OCI-LY1 (cell line): ENCODE measurements around the gene CLK3.
A peak's percentile ranks its signal among the peaks of the same experiment; 100 is the strongest.

Experiments
- H2AFZ ChIP-seq: fragments of 200-600 bp; sonication (generic), shearing (Covaris generic); 2 replicates; pipeline ENCODE4 v1.6.0; 2014; ENCODE audit warnings: antibody characterized with exemption, mild to moderate bottlenecking, low read length
- H3F3A ChIP-seq: fragments of 200-600 bp; sonication (generic), shearing (Covaris generic); 2 replicates; pipeline ENCODE4 v1.6.0; 2014; ENCODE audit warnings: mild to moderate bottlenecking, antibody characterized with exemption, low read length, moderate library complexity; ENCODE audit not compliant: insufficient read depth
- H3K27ac ChIP-seq: fragments of 200-600 bp; sonication (generic); 2 replicates; pipeline ENCODE4 v1.5.1; 2014; ENCODE audit warnings: low read length, mixed run types, mild to moderate bottlenecking, low read depth; ENCODE audit not compliant: poor library complexity, severe bottlenecking
- H3K27me3 ChIP-seq: fragments of 200-600 bp; sonication (generic); 2 replicates; pipeline ENCODE4 v1.6.0; 2014; ENCODE audit warnings: antibody characterized with exemption, mild to moderate bottlenecking, low read length, moderate library complexity; ENCODE audit not compliant: insufficient read depth
- H3K36me3 ChIP-seq: fragments of 200-600 bp; sonication (generic); 2 replicates; pipeline ENCODE4 v1.6.1; 2014; ENCODE audit warnings: mild to moderate bottlenecking, antibody characterized with exemption, low read length, moderate library complexity, mixed read lengths; ENCODE audit not compliant: insufficient read depth
- H3K4me1 ChIP-seq: fragments of 200-600 bp; sonication (generic); 2 replicates; pipeline ENCODE4 v1.5.1; 2014; ENCODE audit warnings: mild to moderate bottlenecking, low read length, moderate library complexity; ENCODE audit not compliant: insufficient read depth, severe bottlenecking
- H3K4me2 ChIP-seq: fragments of 200-600 bp; sonication (generic), shearing (Covaris generic); 2 replicates; pipeline ENCODE4 v1.6.1; 2014; ENCODE audit warnings: low read length
- H3K4me3 ChIP-seq: fragments of 200-600 bp; sonication (generic); 2 replicates; pipeline ENCODE4 v1.5.1; 2014; ENCODE audit warnings: low read length, low read depth, mild to moderate bottlenecking, mixed read lengths; ENCODE audit not compliant: poor library complexity, severe bottlenecking
- H3K79me2 ChIP-seq: fragments of 200-600 bp; shearing (Covaris generic); 2 replicates; pipeline ENCODE4 v1.6.1; 2016; ENCODE audit warnings: mixed run types, low read length, mixed read lengths; ENCODE audit not compliant: insufficient read depth
- H3K9ac ChIP-seq: fragments of 200-600 bp; sonication (generic), shearing (Covaris generic); 2 replicates; pipeline ENCODE4 v1.6.1; 2014; ENCODE audit warnings: mild to moderate bottlenecking, low read length, mixed read lengths
- H3K9me2 ChIP-seq: fragments of 200-600 bp; sonication (generic), shearing (Covaris generic); 2 replicates; pipeline ENCODE4 v1.6.1; 2014; ENCODE audit warnings: low read depth, mild to moderate bottlenecking, low read length, mixed read lengths
- H3K9me3 ChIP-seq: fragments of 200-600 bp; shearing (Covaris generic); 2 replicates; pipeline ENCODE4 v1.6.1; 2014; ENCODE audit warnings: low read length, mixed read lengths
- H4K20me1 ChIP-seq: fragments of 200-600 bp; sonication (generic), shearing (Covaris generic); 2 replicates; pipeline ENCODE4 v1.6.0; 2016; ENCODE audit warnings: mild to moderate bottlenecking, low read length; ENCODE audit not compliant: insufficient read depth
- EZH2 ChIP-seq: fragments of 200-600 bp; sonication (generic), shearing (Covaris generic); IDR thresholded peaks from 2 replicates; pipeline ENCODE4 v1.8.0; 2017; ENCODE audit warnings: borderline replicate concordance, mixed run types, mild to moderate bottlenecking, antibody characterized with exemption, low read length, moderate library complexity, mixed read lengths
- TF ChIP-seq, protein P1 (sequence below): fragments of 200-600 bp; sonication (generic), shearing (Covaris generic); IDR thresholded peaks from 2 replicates; pipeline ENCODE4 v1.5.1; 2017; ENCODE audit warnings: mild to moderate bottlenecking, antibody characterized with exemption, low read length, moderate library complexity, mixed read lengths

CLK3 gene

DNA sequence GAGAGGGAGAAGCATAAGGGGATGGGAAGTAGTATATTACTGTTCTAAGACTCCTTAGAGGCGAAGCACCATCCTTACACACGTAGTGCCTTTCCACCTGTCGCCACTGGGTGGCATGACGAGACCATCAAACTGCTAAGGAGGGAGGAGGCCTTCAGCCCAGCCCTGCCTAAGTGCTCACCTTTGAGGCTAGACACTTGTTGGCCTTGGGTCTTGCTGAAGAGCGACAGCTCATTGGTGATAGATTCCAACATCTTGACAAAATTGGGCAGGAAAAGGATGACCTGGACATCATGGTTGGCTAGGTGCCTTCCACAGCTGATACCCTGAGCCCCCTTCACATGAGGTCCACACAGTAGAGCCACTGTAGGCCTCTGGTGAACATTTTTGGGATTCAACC lies 19.6 kb downstream of the CLK3 start:
- no peak for TF ChIP-seq EZH2
- TF ChIP-seq, protein P1, sequence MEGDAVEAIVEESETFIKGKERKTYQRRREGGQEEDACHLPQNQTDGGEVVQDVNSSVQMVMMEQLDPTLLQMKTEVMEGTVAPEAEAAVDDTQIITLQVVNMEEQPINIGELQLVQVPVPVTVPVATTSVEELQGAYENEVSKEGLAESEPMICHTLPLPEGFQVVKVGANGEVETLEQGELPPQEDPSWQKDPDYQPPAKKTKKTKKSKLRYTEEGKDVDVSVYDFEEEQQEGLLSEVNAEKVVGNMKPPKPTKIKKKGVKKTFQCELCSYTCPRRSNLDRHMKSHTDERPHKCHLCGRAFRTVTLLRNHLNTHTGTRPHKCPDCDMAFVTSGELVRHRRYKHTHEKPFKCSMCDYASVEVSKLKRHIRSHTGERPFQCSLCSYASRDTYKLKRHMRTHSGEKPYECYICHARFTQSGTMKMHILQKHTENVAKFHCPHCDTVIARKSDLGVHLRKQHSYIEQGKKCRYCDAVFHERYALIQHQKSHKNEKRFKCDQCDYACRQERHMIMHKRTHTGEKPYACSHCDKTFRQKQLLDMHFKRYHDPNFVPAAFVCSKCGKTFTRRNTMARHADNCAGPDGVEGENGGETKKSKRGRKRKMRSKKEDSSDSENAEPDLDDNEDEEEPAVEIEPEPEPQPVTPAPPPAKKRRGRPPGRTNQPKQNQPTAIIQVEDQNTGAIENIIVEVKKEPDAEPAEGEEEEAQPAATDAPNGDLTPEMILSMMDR, result peak; percentile 95
- no peaks in the 10 kb centered on the region for H3K27me3 ChIP-seq
- no peaks in the 10 kb centered on the region for H3F3A ChIP-seq

DNA sequence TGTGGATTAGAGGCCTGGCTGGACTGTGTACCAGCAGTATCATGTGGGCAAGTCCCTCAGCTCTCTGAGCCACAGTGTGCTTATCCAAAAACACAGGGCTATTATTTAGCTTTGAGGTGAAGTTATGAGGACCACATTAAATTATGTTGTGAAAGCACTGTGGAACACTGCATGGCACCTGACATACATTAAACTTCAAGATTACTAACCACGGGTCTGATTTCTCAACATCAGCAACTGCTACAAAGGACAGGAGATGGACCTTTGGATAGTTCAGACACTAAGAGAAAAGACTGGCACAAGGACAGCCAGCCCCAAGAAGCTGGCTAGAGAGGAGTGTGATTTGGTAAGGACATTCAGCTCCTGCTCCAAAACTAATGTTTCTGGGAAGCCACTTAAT lies 21.3 kb downstream of the CLK3 start:
- Histone ChIP-seq H3K4me1 (peaks cover 15% of the 10 kb centered on the region), H3K27me3 (no peaks in the 10 kb centered on the region), H3K36me3 (peaks cover 74% of the 10 kb centered on the region; the same call in 1 of the 2 replicates), H3K9ac (no peak overlapping the region), H3F3A (no peaks in the 10 kb centered on the region), H3K4me2 (no peak overlapping the region), H3K79me2 (no peaks in the 10 kb centered on the region), H3K9me2 (no peaks in the 10 kb centered on the region), H3K9me3 (no peaks in the 10 kb centered on the region), H2AFZ (no peak overlapping the region), H3K27ac (peak overlapping the region; percentile 26), H3K4me3 (no peak overlapping the region), H4K20me1 (no peaks in the 10 kb centered on the region)
- no peak for TF ChIP-seq EZH2
- TF ChIP-seq, protein P1, result no peak

More for the DNA sequence above, 19.6 kb downstream of the CLK3 start:
- H3K4me1 ChIP-seq, result no peaks in the 10 kb centered on the region
- H3K4me2 ChIP-seq, result no peak overlapping the region
- H3K4me3 ChIP-seq, result no peak overlapping the region
- no peaks in the 10 kb centered on the region for H3K9me2 ChIP-seq
- no peak overlapping the region for H3K9ac ChIP-seq
- no peak overlapping the region for H2AFZ ChIP-seq
- H3K36me3 ChIP-seq, result peaks cover 87% of the 10 kb centered on the region; the same call in 1 of the 2 replicates
- H3K79me2 ChIP-seq, result no peaks in the 10 kb centered on the region
- no peaks in the 10 kb centered on the region for H4K20me1 ChIP-seq
- H3K9me3 ChIP-seq, result no peaks in the 10 kb centered on the region
- peak overlapping the region; percentile 18 for H3K27ac ChIP-seq

DNA sequence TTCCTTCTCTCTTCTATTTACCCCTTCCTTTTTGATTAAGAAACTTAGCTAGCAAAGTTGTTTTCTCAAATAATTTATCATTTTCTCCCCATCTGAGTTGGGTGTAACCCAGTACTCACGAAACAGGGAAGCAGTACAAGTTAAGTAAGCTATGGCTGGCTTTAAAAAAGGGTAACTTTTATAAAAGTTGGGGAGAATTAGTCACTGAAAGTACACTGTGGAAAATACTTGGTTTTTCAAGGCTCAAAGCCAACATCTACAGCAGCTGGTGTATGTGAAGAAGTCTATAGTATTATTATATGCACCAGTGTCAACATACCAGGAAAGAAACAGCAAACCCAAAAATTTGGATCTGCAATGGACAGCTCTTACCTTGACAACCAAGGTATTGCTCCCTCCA lies 25.5 kb downstream of the CLK3 start:
- peak overlapping the region; percentile 73 for H3K27ac ChIP-seq
- H3K9me2 ChIP-seq, result no peaks in the 10 kb centered on the region
- peaks cover 39% of the 10 kb centered on the region; the same call in 1 of the 2 replicates for H3K36me3 ChIP-seq
- H3K4me1 ChIP-seq, result peaks cover 35% of the 10 kb centered on the region
- no peak overlapping the region for H3K4me2 ChIP-seq
- peaks cover 7% of the 10 kb centered on the region; the same call in 1 of the 2 replicates for H3K79me2 ChIP-seq
- H3K27me3 ChIP-seq, result no peaks in the 10 kb centered on the region
- H2AFZ ChIP-seq, result no peak overlapping the region
- H3K4me3 ChIP-seq, result no peak overlapping the region
- H4K20me1 ChIP-seq, result no peaks in the 10 kb centered on the region; the same call in 1 of the 2 replicates
- no peak overlapping the region for H3K9ac ChIP-seq
- H3F3A ChIP-seq, result no peaks in the 10 kb centered on the region
- H3K9me3 ChIP-seq, result no peaks in the 10 kb centered on the region
- TF ChIP-seq EZH2, result no peak
- TF ChIP-seq, protein P1, result no peak
